PFSK-1 (cell line): ENCODE results near the gene PPP1R9A.

Experiments used
- FOXP2 ChIP-seq: optimal IDR thresholded peaks from 2 replicates; pipeline ENCODE3; 2011; ENCODE audit warnings: borderline replicate concordance, control low read depth, inconsistent platforms; ENCODE audit not compliant: insufficient read depth; ENCODE audit errors: extremely low read length, extremely low read depth
- POLR2AphosphoS5 ChIP-seq: IDR thresholded peaks from 2 replicates; pipeline ENCODE4 v1.6.1; 2012; ENCODE audit warnings: low read depth, mild to moderate bottlenecking, control low read depth, low read length, moderate library complexity
- SIN3A ChIP-seq: IDR thresholded peaks from 2 replicates; pipeline ENCODE4 v1.6.1; 2012; ENCODE audit warnings: mild to moderate bottlenecking, low read length, moderate library complexity, borderline replicate concordance; ENCODE audit not compliant: insufficient read depth
- TAF1 ChIP-seq: IDR thresholded peaks from 2 replicates; pipeline ENCODE4 v1.6.1; 2012; ENCODE audit warnings: low read length, control low read depth, borderline replicate concordance; ENCODE audit not compliant: insufficient read depth
- TF ChIP-seq, protein P1 (sequence below), 2 experiments: IDR thresholded peaks; 2 replicates each; pipeline versions ENCODE4 v1.6.1 to v1.8.0; 2011 to 2012; ENCODE audit warnings: low read depth in 2 of 2, low read length in 2 of 2, control low read depth in 1 of 2, inconsistent platforms in 1 of 2, mild to moderate bottlenecking in 1 of 2, moderate library complexity in 1 of 2; ENCODE audit not compliant: insufficient read depth in 1 of 2

The PPP1R9A gene

DNA sequence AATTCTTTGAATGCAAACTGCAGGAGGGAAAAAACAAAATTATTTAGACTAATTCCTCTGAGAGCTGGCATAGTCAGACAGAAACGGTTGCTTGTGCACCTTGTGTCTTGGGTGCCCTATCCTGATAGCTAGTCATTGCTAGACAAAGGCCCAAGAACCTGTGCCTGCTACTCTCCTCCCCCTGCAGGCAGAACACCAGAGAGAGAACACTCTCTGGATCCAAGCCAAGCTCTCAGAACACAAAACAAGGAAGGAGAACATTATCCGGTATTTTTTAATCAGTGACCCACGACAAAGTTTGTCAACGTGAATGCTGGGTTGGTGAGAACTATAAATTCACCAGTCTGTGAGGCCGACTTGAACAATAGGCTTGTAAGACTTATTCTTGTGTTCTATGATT, 18.8 kb upstream of the PPP1R9A start:
- no peak for TF ChIP-seq POLR2AphosphoS5
- no peak for TF ChIP-seq SIN3A
- TF ChIP-seq TAF1 = no peak
- TF ChIP-seq, protein P1, sequence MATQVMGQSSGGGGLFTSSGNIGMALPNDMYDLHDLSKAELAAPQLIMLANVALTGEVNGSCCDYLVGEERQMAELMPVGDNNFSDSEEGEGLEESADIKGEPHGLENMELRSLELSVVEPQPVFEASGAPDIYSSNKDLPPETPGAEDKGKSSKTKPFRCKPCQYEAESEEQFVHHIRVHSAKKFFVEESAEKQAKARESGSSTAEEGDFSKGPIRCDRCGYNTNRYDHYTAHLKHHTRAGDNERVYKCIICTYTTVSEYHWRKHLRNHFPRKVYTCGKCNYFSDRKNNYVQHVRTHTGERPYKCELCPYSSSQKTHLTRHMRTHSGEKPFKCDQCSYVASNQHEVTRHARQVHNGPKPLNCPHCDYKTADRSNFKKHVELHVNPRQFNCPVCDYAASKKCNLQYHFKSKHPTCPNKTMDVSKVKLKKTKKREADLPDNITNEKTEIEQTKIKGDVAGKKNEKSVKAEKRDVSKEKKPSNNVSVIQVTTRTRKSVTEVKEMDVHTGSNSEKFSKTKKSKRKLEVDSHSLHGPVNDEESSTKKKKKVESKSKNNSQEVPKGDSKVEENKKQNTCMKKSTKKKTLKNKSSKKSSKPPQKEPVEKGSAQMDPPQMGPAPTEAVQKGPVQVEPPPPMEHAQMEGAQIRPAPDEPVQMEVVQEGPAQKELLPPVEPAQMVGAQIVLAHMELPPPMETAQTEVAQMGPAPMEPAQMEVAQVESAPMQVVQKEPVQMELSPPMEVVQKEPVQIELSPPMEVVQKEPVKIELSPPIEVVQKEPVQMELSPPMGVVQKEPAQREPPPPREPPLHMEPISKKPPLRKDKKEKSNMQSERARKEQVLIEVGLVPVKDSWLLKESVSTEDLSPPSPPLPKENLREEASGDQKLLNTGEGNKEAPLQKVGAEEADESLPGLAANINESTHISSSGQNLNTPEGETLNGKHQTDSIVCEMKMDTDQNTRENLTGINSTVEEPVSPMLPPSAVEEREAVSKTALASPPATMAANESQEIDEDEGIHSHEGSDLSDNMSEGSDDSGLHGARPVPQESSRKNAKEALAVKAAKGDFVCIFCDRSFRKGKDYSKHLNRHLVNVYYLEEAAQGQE (IDR thresholded peaks at IDR 0.05; ENCODE audit: insufficient read depth in 1 of 2, low read depth in 2 of 2, low read length in 2 of 2) = no peak
- no peak for TF ChIP-seq FOXP2

DNA sequence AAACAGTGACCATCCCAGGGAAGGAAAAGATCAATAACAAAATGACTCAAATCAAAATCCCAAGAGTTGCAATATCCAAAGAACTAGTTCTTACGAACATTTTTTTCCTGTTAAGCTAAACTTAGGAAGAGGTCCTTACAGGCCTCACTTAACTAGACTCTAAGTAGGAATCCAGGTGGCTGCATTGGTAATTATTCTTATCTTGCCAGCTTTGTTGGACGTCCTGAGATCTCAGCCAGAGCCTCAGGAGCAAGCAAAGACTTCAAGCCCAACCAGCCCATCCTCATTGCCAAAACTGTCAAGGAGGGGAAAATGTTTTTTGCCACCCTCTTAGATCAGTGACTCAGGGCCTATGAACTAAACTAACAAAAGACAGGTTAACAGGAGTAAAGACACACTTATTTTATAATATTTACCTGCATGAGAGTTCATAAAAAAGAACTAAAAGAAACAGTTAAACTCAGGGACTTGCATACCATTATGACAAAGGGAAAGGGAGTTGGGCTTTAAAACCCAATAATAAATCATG, 18.3 kb upstream of the PPP1R9A start:
- TF ChIP-seq SIN3A (no peak), TAF1 (no peak), POLR2AphosphoS5 (no peak), FOXP2 (no peak)
- TF ChIP-seq, protein P1 (IDR thresholded peaks at IDR 0.05; ENCODE audit: insufficient read depth in 1 of 2, low read depth in 2 of 2, low read length in 2 of 2) = no peak

- no peak for TF ChIP-seq TAF1
- TF ChIP-seq, protein P1 (IDR thresholded peaks at IDR 0.05; ENCODE audit: insufficient read depth in 1 of 2, low read depth in 2 of 2, low read length in 2 of 2) = no peak
- TF ChIP-seq POLR2AphosphoS5 = no peak
- TF ChIP-seq SIN3A = no peak
- TF ChIP-seq FOXP2 = no peak
Observed at GRCh38 chr7:94890216-94890615, 17.2 kb upstream of the PPP1R9A start.

- TF ChIP-seq, protein P1 (IDR thresholded peaks at IDR 0.05; ENCODE audit: insufficient read depth in 1 of 2, low read depth in 2 of 2, low read length in 2 of 2) = no peak
- TF ChIP-seq TAF1 (no peak), POLR2AphosphoS5 (no peak), SIN3A (no peak)
Observed at GRCh38 chr7:94893661-94894060, 13.7 kb upstream of the PPP1R9A start.

DNA sequence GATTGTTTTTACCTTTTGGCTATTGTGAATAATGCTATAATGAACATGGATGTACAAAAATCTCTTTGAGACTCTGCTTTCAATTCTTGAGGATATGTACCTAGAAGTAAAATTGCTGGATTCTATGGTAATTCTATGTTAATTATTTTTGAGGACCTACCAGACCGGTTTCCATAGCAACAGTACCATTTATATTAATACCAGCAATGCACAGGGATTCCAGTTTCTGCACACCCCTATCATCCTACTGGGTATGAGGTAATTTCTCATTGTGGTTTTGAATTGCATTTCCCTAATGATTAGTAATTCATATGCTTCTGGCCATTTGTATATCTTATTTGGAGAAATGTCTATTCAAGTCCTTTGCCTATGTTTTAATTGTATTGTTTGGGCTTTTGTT, 9.9 kb upstream of the PPP1R9A start:
- TF ChIP-seq, protein P1 (IDR thresholded peaks at IDR 0.05; ENCODE audit: insufficient read depth in 1 of 2, low read depth in 2 of 2, low read length in 2 of 2) = no peak
- TF ChIP-seq TAF1 = no peak
- TF ChIP-seq FOXP2 = no peak
- no peak for TF ChIP-seq SIN3A
- no peak for TF ChIP-seq POLR2AphosphoS5
